GM23338 (cell line): ENCODE measurements around the gene SLC10A3. TPM values are rescaled to one million over a fixed set of nuclear protein-coding genes. Genes with fewer than 3 reads are reported as not detected.

Source experiments
- ATAC-seq: fragments of 200-7000 bp; cut with Tn5 transposase; 3 replicates; pipeline ENCODE4 v1.9.1; 2020
- DNase-seq: peaks from one replicate; pipeline ENCODE4 v3.0.0-alpha.2; 2015; ENCODE audit warnings: low spot score
- H2AFZ ChIP-seq: fragments of 200-600 bp; sonication (generic); 2 replicates; pipeline ENCODE4 v1.8.0; 2016; ENCODE audit warnings: antibody characterized with exemption, mild to moderate bottlenecking, moderate library complexity
- H3F3A ChIP-seq: fragments of 200-600 bp; sonication (generic); replicated peaks from 2 replicates; pipeline ENCODE4 v1.8.0; 2017; ENCODE audit warnings: antibody characterized with exemption, mixed run types, low read depth
- H3K27ac ChIP-seq: fragments of 200-600 bp; sonication (generic); 2 replicates; pipeline ENCODE4 v1.6.1; 2016; ENCODE audit warnings: low read depth
- H3K27me3 ChIP-seq: fragments of 200-600 bp; sonication (generic); 2 replicates; pipeline ENCODE4 v1.8.0; 2016; ENCODE audit warnings: mild to moderate bottlenecking, mixed run types, moderate library complexity; ENCODE audit not compliant: insufficient read depth
- H3K36me3 ChIP-seq: fragments of 200-600 bp; sonication (generic); 2 replicates; pipeline ENCODE4 v1.8.0; 2016; ENCODE audit warnings: mild to moderate bottlenecking; ENCODE audit not compliant: insufficient read depth
- H3K4me1 ChIP-seq: fragments of 200-600 bp; sonication (generic); 2 replicates; pipeline ENCODE4 v1.8.0; 2016; ENCODE audit warnings: mild to moderate bottlenecking, moderate library complexity; ENCODE audit not compliant: insufficient read depth
- H3K4me2 ChIP-seq: fragments of 200-600 bp; sonication (generic); 2 replicates; pipeline ENCODE4 v1.7.1; 2017; ENCODE audit warnings: mixed run types
- H3K4me3 ChIP-seq: fragments of 200-600 bp; sonication (generic); 2 replicates; pipeline ENCODE4 v1.6.1; 2016; ENCODE audit warnings: mixed run types
- H3K79me2 ChIP-seq: fragments of 200-600 bp; sonication (generic); replicated peaks from 2 replicates; pipeline ENCODE4 v1.8.0; 2017; ENCODE audit warnings: mild to moderate bottlenecking; ENCODE audit not compliant: insufficient read depth
- H3K9me2 ChIP-seq: fragments of 200-600 bp; sonication (generic); 2 replicates; pipeline ENCODE4 v1.8.0; 2017; ENCODE audit not compliant: insufficient read depth
- H4K20me1 ChIP-seq: fragments of 200-600 bp; sonication (generic); replicated peaks from 2 replicates; pipeline ENCODE4 v1.8.0; 2017; ENCODE audit warnings: mild to moderate bottlenecking; ENCODE audit not compliant: insufficient read depth
- H3K27ac Mint-ChIP-seq: 2 replicates; pipeline ENCODE4 v1.8.0; 2020; ENCODE audit warnings: inconsistent platforms, mild to moderate bottlenecking, moderate library complexity, mixed read lengths
- H3K27me3 Mint-ChIP-seq: 3 replicates; pipeline ENCODE4 v1.8.0; 2022; ENCODE audit warnings: low read depth, mild to moderate bottlenecking, moderate library complexity, mixed read lengths, inconsistent platforms; ENCODE audit not compliant: insufficient read depth, poor library complexity
- H3K36me3 Mint-ChIP-seq: 3 replicates; pipeline ENCODE4 v1.8.0; 2021; ENCODE audit warnings: low read depth, mild to moderate bottlenecking, inconsistent platforms, moderate library complexity, mixed read lengths
- H3K4me1 Mint-ChIP-seq: 3 replicates; pipeline ENCODE4 v1.8.0; 2020; ENCODE audit warnings: mild to moderate bottlenecking, inconsistent platforms, mixed read lengths
- H3K4me3 Mint-ChIP-seq: 3 replicates; pipeline ENCODE4 v1.8.0; 2021; ENCODE audit warnings: moderate library complexity, mild to moderate bottlenecking, inconsistent platforms, mixed read lengths
- H3K9me3 Mint-ChIP-seq: 3 replicates; pipeline ENCODE4 v1.8.0; 2020; ENCODE audit warnings: moderate library complexity, mild to moderate bottlenecking, inconsistent platforms, mixed read lengths
- CREB1 ChIP-seq: fragments of 250-450 bp; sonication (Bioruptor Pico); IDR thresholded peaks from 2 replicates; pipeline ENCODE4 v1.5.0; 2020; ENCODE audit warnings: low read depth, mild to moderate bottlenecking, moderate library complexity
- EZH2phosphoT487 ChIP-seq: fragments of 200-600 bp; sonication (generic); IDR thresholded peaks from one replicate; pipeline ENCODE4 v1.8.1; 2018; ENCODE audit warnings: antibody characterized with exemption; ENCODE audit not compliant: unreplicated experiment
- JUNB ChIP-seq: IDR thresholded peaks from one replicate; pipeline ENCODE4 v1.6.1; 2016; ENCODE audit warnings: antibody characterized with exemption; ENCODE audit not compliant: unreplicated experiment
- NANOG ChIP-seq: IDR thresholded peaks from 2 replicates; pipeline ENCODE4 v1.6.1; 2016; ENCODE audit warnings: antibody characterized with exemption, borderline replicate concordance
- POLR2AphosphoS5 ChIP-seq: IDR thresholded peaks from 2 replicates; pipeline ENCODE4 v1.6.1; 2016; ENCODE audit warnings: antibody characterized with exemption, low read depth
- STAT1 ChIP-seq: IDR thresholded peaks from one replicate; pipeline ENCODE4 v1.6.1; 2016; ENCODE audit warnings: antibody characterized with exemption; ENCODE audit not compliant: unreplicated experiment
- ZNF114 ChIP-seq: fragments of 250-450 bp; sonication (Bioruptor Pico); IDR thresholded peaks from 2 replicates; pipeline ENCODE4 v1.5.0; 2020; ENCODE audit warnings: mild to moderate bottlenecking, moderate library complexity
- polyA plus RNA-seq: library from polyadenylated mRNA; unstranded; fragments of >200 nt; fragmentation: Nextera tagmentation; extraction: Ambion mirVana; gene quantifications from 2 replicates; pipeline ENCODE4 v1.2.1, GENCODE V29; 2016
- total RNA-seq: library from RNA; depleted of rRNA; stranded (reverse); fragments of >200 nt; shearing (Covaris generic); gene quantifications from 2 replicates; pipeline ENCODE4 v1.2.3, GENCODE V29; 2014
- TF ChIP-seq, protein P1 (sequence below): IDR thresholded peaks from 2 replicates; pipeline ENCODE4 v1.6.1; 2016; ENCODE audit warnings: antibody characterized with exemption
- TF ChIP-seq, protein P2 (sequence below): IDR thresholded peaks from one replicate; pipeline ENCODE4 v1.6.1; 2018; ENCODE audit warnings: antibody characterized with exemption; ENCODE audit not compliant: unreplicated experiment
- TF ChIP-seq, protein P3 (sequence below), 2 experiments: fragments of 200-600 bp in 1 of 2; sonication (generic) in 1 of 2; conservative IDR thresholded peaks; 2 replicates each; pipeline versions ENCODE4 v1.5.1 to v1.6.1; 2016 to 2017; ENCODE audit warnings: antibody characterized with exemption in 2 of 2, low read depth in 2 of 2, mild to moderate bottlenecking in 2 of 2, moderate library complexity in 1 of 2
- TF ChIP-seq, protein P4 (sequence below): fragments of 250-450 bp; sonication (Bioruptor Pico); IDR thresholded peaks from 2 replicates; pipeline ENCODE4 v1.5.0; 2020; ENCODE audit warnings: mild to moderate bottlenecking, moderate library complexity

Gene SLC10A3
- total and polyA plus RNA-seq, 2 experiments from 2014 or later, result 7.6 to 17.6 TPM

DNA sequence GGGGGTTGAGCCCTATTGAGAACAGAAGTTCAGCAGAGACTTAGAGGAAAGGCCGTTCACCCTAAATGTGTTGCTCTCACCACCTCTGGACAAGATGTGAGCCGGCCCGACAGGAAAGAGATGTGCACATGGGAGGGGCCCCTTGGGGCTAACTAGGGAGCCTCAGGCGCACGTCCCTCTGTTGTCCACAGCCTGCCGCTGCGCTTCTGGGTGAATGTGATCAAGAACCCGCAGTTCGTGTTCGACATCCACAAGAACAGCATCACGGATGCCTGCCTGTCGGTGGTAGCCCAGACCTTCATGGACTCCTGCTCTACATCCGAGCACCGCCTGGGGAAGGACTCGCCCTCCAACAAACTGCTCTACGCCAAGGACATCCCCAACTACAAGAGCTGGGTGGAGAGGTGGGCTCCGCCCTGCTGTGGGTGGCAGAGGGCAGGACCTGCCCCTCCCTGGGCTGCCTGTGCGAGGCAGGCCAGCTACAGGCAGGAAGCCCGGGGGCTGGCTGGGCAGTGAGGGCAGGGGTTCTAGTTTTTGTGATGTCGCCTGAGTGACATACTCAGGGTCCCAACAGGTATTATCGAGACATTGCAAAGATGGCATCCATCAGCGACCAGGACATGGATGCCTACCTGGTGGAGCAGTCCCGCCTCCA, 19.4 kb downstream of the SLC10A3 start (continued):
- TF ChIP-seq, protein P1, sequence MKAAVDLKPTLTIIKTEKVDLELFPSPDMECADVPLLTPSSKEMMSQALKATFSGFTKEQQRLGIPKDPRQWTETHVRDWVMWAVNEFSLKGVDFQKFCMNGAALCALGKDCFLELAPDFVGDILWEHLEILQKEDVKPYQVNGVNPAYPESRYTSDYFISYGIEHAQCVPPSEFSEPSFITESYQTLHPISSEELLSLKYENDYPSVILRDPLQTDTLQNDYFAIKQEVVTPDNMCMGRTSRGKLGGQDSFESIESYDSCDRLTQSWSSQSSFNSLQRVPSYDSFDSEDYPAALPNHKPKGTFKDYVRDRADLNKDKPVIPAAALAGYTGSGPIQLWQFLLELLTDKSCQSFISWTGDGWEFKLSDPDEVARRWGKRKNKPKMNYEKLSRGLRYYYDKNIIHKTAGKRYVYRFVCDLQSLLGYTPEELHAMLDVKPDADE, result no peak
- TF ChIP-seq ZNF114, result no peak
- TF ChIP-seq POLR2AphosphoS5, result no peak
- TF ChIP-seq, protein P2, sequence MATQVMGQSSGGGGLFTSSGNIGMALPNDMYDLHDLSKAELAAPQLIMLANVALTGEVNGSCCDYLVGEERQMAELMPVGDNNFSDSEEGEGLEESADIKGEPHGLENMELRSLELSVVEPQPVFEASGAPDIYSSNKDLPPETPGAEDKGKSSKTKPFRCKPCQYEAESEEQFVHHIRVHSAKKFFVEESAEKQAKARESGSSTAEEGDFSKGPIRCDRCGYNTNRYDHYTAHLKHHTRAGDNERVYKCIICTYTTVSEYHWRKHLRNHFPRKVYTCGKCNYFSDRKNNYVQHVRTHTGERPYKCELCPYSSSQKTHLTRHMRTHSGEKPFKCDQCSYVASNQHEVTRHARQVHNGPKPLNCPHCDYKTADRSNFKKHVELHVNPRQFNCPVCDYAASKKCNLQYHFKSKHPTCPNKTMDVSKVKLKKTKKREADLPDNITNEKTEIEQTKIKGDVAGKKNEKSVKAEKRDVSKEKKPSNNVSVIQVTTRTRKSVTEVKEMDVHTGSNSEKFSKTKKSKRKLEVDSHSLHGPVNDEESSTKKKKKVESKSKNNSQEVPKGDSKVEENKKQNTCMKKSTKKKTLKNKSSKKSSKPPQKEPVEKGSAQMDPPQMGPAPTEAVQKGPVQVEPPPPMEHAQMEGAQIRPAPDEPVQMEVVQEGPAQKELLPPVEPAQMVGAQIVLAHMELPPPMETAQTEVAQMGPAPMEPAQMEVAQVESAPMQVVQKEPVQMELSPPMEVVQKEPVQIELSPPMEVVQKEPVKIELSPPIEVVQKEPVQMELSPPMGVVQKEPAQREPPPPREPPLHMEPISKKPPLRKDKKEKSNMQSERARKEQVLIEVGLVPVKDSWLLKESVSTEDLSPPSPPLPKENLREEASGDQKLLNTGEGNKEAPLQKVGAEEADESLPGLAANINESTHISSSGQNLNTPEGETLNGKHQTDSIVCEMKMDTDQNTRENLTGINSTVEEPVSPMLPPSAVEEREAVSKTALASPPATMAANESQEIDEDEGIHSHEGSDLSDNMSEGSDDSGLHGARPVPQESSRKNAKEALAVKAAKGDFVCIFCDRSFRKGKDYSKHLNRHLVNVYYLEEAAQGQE, result no peak
- TF ChIP-seq EZH2phosphoT487, result no peak
- TF ChIP-seq, protein P3, sequence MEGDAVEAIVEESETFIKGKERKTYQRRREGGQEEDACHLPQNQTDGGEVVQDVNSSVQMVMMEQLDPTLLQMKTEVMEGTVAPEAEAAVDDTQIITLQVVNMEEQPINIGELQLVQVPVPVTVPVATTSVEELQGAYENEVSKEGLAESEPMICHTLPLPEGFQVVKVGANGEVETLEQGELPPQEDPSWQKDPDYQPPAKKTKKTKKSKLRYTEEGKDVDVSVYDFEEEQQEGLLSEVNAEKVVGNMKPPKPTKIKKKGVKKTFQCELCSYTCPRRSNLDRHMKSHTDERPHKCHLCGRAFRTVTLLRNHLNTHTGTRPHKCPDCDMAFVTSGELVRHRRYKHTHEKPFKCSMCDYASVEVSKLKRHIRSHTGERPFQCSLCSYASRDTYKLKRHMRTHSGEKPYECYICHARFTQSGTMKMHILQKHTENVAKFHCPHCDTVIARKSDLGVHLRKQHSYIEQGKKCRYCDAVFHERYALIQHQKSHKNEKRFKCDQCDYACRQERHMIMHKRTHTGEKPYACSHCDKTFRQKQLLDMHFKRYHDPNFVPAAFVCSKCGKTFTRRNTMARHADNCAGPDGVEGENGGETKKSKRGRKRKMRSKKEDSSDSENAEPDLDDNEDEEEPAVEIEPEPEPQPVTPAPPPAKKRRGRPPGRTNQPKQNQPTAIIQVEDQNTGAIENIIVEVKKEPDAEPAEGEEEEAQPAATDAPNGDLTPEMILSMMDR (conservative IDR thresholded peaks at IDR 0.05; ENCODE audit: low read depth in 2 of 2), result no peak
- TF ChIP-seq NANOG, result no peak

DNA sequence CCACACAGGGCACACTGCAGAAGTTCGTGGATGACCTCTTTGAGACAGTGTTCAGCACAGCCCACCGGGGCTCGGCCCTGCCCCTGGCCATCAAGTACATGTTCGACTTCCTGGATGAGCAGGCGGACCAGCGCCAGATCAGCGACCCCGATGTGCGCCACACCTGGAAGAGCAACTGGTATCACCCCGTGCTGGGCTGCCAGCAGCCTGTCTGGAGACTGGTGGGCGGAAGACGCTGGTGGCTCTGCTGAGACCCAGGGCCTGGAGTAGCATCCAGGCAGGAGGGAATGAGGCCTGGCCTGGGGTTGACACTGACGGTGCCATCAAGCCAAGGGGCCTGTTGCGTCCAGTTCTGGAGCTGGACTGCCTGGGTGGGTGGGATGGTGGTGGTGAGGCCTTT, 20.0 kb downstream of the SLC10A3 start:
- Histone ChIP-seq H3F3A (no peaks in the 10 kb centered on the region), H3K4me1 (no peaks in the 10 kb centered on the region), H3K36me3 (no peaks in the 10 kb centered on the region), H3K79me2 (no peaks in the 10 kb centered on the region), H3K4me3 (no peak overlapping the region), H3K9me2 (no peaks in the 10 kb centered on the region), H2AFZ (no peak overlapping the region), H3K27ac (no peak overlapping the region), H3K4me2 (no peak overlapping the region), H4K20me1 (no peaks in the 10 kb centered on the region; the same call in 1 of the 2 replicates), H3K27me3 (no peaks in the 10 kb centered on the region)
- ATAC-seq (no peak), DNase-seq (no peak)
- no peak overlapping the region for H3K27ac Mint-ChIP-seq
- H3K4me1 Mint-ChIP-seq, result no peaks in the 10 kb centered on the region
- H3K27me3 Mint-ChIP-seq, result peaks cover 4% of the 10 kb centered on the region
- no peaks in the 10 kb centered on the region for H3K9me3 Mint-ChIP-seq
- no peak overlapping the region for H3K4me3 Mint-ChIP-seq
- H3K36me3 Mint-ChIP-seq, result peaks cover 7% of the 10 kb centered on the region
- no peak for TF ChIP-seq STAT1
- TF ChIP-seq, protein P4, sequence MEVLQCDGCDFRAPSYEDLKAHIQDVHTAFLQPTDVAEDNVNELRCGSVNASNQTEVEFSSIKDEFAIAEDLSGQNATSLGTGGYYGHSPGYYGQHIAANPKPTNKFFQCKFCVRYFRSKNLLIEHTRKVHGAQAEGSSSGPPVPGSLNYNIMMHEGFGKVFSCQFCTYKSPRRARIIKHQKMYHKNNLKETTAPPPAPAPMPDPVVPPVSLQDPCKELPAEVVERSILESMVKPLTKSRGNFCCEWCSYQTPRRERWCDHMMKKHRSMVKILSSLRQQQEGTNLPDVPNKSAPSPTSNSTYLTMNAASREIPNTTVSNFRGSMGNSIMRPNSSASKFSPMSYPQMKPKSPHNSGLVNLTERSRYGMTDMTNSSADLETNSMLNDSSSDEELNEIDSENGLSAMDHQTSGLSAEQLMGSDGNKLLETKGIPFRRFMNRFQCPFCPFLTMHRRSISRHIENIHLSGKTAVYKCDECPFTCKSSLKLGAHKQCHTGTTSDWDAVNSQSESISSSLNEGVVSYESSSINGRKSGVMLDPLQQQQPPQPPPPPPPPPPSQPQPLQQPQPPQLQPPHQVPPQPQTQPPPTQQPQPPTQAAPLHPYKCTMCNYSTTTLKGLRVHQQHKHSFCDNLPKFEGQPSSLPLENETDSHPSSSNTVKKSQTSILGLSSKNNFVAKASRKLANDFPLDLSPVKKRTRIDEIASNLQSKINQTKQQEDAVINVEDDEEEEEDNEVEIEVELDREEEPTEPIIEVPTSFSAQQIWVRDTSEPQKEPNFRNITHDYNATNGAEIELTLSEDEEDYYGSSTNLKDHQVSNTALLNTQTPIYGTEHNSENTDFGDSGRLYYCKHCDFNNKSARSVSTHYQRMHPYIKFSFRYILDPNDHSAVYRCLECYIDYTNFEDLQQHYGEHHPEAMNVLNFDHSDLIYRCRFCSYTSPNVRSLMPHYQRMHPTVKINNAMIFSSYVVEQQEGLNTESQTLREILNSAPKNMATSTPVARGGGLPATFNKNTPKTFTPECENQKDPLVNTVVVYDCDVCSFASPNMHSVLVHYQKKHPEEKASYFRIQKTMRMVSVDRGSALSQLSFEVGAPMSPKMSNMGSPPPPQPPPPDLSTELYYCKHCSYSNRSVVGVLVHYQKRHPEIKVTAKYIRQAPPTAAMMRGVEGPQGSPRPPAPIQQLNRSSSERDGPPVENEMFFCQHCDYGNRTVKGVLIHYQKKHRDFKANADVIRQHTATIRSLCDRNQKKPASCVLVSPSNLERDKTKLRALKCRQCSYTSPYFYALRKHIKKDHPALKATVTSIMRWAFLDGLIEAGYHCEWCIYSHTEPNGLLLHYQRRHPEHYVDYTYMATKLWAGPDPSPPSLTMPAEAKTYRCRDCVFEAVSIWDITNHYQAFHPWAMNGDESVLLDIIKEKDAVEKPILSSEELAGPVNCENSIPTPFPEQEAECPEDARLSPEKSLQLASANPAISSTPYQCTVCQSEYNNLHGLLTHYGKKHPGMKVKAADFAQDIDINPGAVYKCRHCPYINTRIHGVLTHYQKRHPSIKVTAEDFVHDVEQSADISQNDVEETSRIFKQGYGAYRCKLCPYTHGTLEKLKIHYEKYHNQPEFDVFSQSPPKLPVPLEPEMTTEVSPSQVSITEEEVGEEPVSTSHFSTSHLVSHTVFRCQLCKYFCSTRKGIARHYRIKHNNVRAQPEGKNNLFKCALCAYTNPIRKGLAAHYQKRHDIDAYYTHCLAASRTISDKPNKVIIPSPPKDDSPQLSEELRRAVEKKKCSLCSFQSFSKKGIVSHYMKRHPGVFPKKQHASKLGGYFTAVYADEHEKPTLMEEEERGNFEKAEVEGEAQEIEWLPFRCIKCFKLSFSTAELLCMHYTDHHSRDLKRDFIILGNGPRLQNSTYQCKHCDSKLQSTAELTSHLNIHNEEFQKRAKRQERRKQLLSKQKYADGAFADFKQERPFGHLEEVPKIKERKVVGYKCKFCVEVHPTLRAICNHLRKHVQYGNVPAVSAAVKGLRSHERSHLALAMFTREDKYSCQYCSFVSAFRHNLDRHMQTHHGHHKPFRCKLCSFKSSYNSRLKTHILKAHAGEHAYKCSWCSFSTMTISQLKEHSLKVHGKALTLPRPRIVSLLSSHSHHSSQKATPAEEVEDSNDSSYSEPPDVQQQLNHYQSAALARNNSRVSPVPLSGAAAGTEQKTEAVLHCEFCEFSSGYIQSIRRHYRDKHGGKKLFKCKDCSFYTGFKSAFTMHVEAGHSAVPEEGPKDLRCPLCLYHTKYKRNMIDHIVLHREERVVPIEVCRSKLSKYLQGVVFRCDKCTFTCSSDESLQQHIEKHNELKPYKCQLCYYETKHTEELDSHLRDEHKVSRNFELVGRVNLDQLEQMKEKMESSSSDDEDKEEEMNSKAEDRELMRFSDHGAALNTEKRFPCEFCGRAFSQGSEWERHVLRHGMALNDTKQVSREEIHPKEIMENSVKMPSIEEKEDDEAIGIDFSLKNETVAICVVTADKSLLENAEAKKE, result no peak
- no peak for TF ChIP-seq CREB1 (CRISPR knock-in tag)
- TF ChIP-seq JUNB, result no peak
